Esophagus muscularis mucosa (tissue), 4 donors: ENCODE data around the gene MED13L.

Experiments
- EP300 ChIP-seq: sonication (generic); formaldehyde crosslinking; IDR thresholded peaks from one replicate; pipeline ENCODE4 v1.6.1; 2017; ENCODE audit warnings: antibody characterized with exemption
- POLR2A ChIP-seq: fragments of 450-650 bp; IDR thresholded peaks from one replicate; pipeline ENCODE4 v1.6.1; 2017; ENCODE audit warnings: antibody characterized with exemption, moderate library complexity, mild to moderate bottlenecking, low read depth
- POLR2AphosphoS5 ChIP-seq, 2 donors: sonication (generic); formaldehyde crosslinking; IDR thresholded peaks; one replicate each; pipeline ENCODE4 v1.6.1; 2017; ENCODE audit warnings: antibody characterized with exemption in 2 of 2
- TF ChIP-seq, protein P1 (sequence below), 3 experiments: fragments of 200-600 bp in 2 of 3; fragments of 450-650 bp in 1 of 3; sonication (generic) in 2 of 3; IDR thresholded peaks; one replicate each; pipeline ENCODE4 v1.5.1; 2017 to 2019; ENCODE audit warnings: antibody characterized with exemption in 3 of 3, mild to moderate bottlenecking in 2 of 3, moderate library complexity in 1 of 3

DNA sequence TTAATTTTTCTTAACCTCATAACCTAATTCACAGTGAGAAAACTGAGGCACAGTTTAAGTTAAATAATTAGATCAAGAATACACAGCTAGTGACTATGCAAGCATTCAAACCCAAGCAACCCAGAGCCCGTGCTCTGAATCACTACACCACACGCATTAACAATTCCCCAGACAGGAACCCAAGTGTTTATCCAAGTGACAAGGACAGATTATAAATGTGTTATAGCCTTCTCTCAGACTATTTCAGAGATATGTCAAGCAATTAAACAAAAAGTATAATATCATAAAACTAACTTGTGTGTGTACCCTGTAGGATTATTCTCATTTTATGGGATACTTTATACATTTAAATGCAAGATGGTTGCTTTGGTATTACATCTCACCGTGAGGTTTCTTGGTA is 43.8 kb downstream of the MED13L start:
- no peak for TF ChIP-seq POLR2AphosphoS5 (IDR thresholded peaks at IDR 0.05)
- no peak for TF ChIP-seq POLR2A
- TF ChIP-seq, protein P1, sequence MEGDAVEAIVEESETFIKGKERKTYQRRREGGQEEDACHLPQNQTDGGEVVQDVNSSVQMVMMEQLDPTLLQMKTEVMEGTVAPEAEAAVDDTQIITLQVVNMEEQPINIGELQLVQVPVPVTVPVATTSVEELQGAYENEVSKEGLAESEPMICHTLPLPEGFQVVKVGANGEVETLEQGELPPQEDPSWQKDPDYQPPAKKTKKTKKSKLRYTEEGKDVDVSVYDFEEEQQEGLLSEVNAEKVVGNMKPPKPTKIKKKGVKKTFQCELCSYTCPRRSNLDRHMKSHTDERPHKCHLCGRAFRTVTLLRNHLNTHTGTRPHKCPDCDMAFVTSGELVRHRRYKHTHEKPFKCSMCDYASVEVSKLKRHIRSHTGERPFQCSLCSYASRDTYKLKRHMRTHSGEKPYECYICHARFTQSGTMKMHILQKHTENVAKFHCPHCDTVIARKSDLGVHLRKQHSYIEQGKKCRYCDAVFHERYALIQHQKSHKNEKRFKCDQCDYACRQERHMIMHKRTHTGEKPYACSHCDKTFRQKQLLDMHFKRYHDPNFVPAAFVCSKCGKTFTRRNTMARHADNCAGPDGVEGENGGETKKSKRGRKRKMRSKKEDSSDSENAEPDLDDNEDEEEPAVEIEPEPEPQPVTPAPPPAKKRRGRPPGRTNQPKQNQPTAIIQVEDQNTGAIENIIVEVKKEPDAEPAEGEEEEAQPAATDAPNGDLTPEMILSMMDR (IDR thresholded peaks at IDR 0.05), result no peak
- no peak for TF ChIP-seq EP300
